HUES6 (cell line): ENCODE results near the gene C22orf42.

Experiments
- H3K27ac ChIP-seq: 2 replicates; pipeline ENCODE4 v1.7.0; 2013; ENCODE audit warnings: low read depth, mild to moderate bottlenecking, low read length, inconsistent platforms
- H3K27me3 ChIP-seq: 2 replicates; pipeline ENCODE4 v1.6.1; 2013; ENCODE audit warnings: low read length; ENCODE audit not compliant: control insufficient read depth, insufficient read depth
- H3K36me3 ChIP-seq: 2 replicates; pipeline ENCODE4 v1.6.1; 2013; ENCODE audit warnings: low read length; ENCODE audit not compliant: control insufficient read depth, insufficient read depth
- H3K4me1 ChIP-seq: 2 replicates; pipeline ENCODE4 v1.6.1; 2013; ENCODE audit warnings: low read length; ENCODE audit not compliant: control insufficient read depth, insufficient read depth
- H3K4me3 ChIP-seq: 2 replicates; pipeline ENCODE4 v1.5.1; 2013; ENCODE audit warnings: low read depth, low read length
- H3K9ac ChIP-seq: one replicate; pipeline ENCODE4 v1.6.1; 2013; ENCODE audit warnings: mild to moderate bottlenecking, low read length
- H3K9me3 ChIP-seq: 2 replicates; pipeline ENCODE4 v1.6.1; 2013; ENCODE audit warnings: low read depth, low read length; ENCODE audit not compliant: control insufficient read depth, insufficient read depth

The C22orf42 gene

GRCh38 chr22:32132126-32132525, 27.0 kb downstream of the C22orf42 start:
- H3K9me3 ChIP-seq, result no peaks in the 10 kb centered on the region
- no peaks in the 10 kb centered on the region for H3K27me3 ChIP-seq
- no peak overlapping the region for H3K4me3 ChIP-seq
- H3K4me1 ChIP-seq, result no peaks in the 10 kb centered on the region
- H3K36me3 ChIP-seq, result no peaks in the 10 kb centered on the region
- no peak overlapping the region for H3K27ac ChIP-seq
- no peak overlapping the region for H3K9ac ChIP-seq

DNA sequence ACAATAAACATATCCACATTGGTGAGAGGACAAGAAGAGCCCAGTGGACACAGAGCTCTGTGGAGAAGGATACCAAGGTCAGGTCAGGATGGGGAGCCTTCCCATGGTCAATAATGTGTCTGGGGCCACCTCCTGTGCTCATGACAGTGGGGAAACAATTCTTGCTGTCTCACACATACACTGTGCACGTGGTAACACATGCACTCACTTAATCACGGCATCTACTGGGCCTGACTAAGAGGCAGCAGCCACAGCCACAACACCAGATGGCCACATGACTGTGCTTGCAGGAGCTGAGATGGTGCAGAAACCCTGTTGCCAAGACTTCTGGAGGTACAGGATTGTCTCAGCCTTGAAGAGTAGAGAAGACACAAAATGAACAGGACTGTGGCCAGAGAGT, 28.6 kb downstream of the C22orf42 start:
- Histone ChIP-seq H3K36me3 (no peaks in the 10 kb centered on the region), H3K27me3 (no peaks in the 10 kb centered on the region), H3K4me1 (no peaks in the 10 kb centered on the region), H3K4me3 (no peak overlapping the region), H3K9me3 (no peaks in the 10 kb centered on the region), H3K9ac (no peak overlapping the region), H3K27ac (no peak overlapping the region)

- Histone ChIP-seq H3K9me3 (no peaks in the 10 kb centered on the region), H3K4me3 (no peak overlapping the region), H3K4me1 (no peaks in the 10 kb centered on the region), H3K27ac (no peak overlapping the region), H3K9ac (no peak overlapping the region), H3K36me3 (no peaks in the 10 kb centered on the region), H3K27me3 (no peaks in the 10 kb centered on the region)
These were observed 31.2 kb downstream of the C22orf42 start for GRCh38 chr22:32127904-32128303.

- no peaks in the 10 kb centered on the region for H3K4me1 ChIP-seq
- no peaks in the 10 kb centered on the region for H3K27me3 ChIP-seq
- no peaks in the 10 kb centered on the region for H3K36me3 ChIP-seq
- H3K27ac ChIP-seq, result no peak overlapping the region
- H3K9me3 ChIP-seq, result no peaks in the 10 kb centered on the region
- H3K9ac ChIP-seq, result no peak overlapping the region
- H3K4me3 ChIP-seq, result no peak overlapping the region
These were observed 35.4 kb downstream of the C22orf42 start for GRCh38 chr22:32123657-32124056.

- no peak overlapping the region for H3K4me3 ChIP-seq
- no peak overlapping the region for H3K9ac ChIP-seq
- H3K36me3 ChIP-seq, result no peaks in the 10 kb centered on the region
- no peaks in the 10 kb centered on the region for H3K9me3 ChIP-seq
- H3K27me3 ChIP-seq, result no peaks in the 10 kb centered on the region
- no peak overlapping the region for H3K27ac ChIP-seq
- no peaks in the 10 kb centered on the region for H3K4me1 ChIP-seq
These were observed 36.2 kb downstream of the C22orf42 start for GRCh38 chr22:32122899-32123298.

- no peak overlapping the region for H3K4me3 ChIP-seq
- H3K27ac ChIP-seq, result no peak overlapping the region
These were observed 38.5 kb downstream of the C22orf42 start for GRCh38 chr22:32120603-32121002.

GRCh38 chr22:32119568-32120235, 39.4 kb downstream of the C22orf42 start:
- no peak overlapping the region for H3K27ac ChIP-seq
- H3K4me1 ChIP-seq, result no peaks in the 10 kb centered on the region
- H3K9ac ChIP-seq, result no peak overlapping the region
- H3K36me3 ChIP-seq, result no peaks in the 10 kb centered on the region
- no peak overlapping the region for H3K4me3 ChIP-seq
- H3K27me3 ChIP-seq, result peaks cover 9% of the 10 kb centered on the region; the same call in 1 of the 2 replicates
- H3K9me3 ChIP-seq, result no peaks in the 10 kb centered on the region

More at GRCh38 chr22:32120603-32121002, 38.5 kb downstream of the C22orf42 start:
- no peaks in the 10 kb centered on the region for H3K4me1 ChIP-seq
- 0 out of 2 replicates have a peak, but pooled peaks cover 4% of the 10 kb centered on the region for H3K27me3 ChIP-seq
- H3K36me3 ChIP-seq, result no peaks in the 10 kb centered on the region
- H3K9ac ChIP-seq, result no peak overlapping the region
- no peaks in the 10 kb centered on the region for H3K9me3 ChIP-seq

DNA sequence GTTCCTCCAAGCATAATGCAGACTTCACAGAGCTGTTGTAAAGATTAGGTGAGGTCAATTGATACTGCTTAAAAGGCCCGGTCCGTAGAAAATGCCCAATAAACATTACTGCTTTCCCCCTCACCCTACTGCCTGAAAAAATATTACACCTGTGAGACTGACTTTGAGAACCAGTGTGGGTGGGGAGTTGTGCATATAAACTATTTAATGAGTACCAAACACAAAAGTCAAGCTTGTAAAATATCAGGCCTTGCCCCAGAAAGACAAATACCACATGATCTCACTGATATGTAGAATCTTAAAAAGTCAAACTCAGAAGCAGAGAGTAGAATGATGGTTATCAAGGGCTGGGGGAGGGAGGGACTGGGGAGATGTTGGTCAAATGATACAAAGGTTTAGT, 46.7 kb downstream of the C22orf42 start:
- H3K27me3 ChIP-seq, result peaks cover 31% of the 10 kb centered on the region
- no peak overlapping the region for H3K27ac ChIP-seq
- H3K9me3 ChIP-seq, result no peaks in the 10 kb centered on the region
- no peaks in the 10 kb centered on the region for H3K4me1 ChIP-seq
- no peak overlapping the region for H3K9ac ChIP-seq
- no peak overlapping the region for H3K4me3 ChIP-seq
- no peaks in the 10 kb centered on the region for H3K36me3 ChIP-seq

GRCh38 chr22:32106930-32107329, 52.2 kb downstream of the C22orf42 start:
- Histone ChIP-seq H3K9me3 (no peaks in the 10 kb centered on the region), H3K4me1 (no peaks in the 10 kb centered on the region), H3K4me3 (no peak overlapping the region)

DNA sequence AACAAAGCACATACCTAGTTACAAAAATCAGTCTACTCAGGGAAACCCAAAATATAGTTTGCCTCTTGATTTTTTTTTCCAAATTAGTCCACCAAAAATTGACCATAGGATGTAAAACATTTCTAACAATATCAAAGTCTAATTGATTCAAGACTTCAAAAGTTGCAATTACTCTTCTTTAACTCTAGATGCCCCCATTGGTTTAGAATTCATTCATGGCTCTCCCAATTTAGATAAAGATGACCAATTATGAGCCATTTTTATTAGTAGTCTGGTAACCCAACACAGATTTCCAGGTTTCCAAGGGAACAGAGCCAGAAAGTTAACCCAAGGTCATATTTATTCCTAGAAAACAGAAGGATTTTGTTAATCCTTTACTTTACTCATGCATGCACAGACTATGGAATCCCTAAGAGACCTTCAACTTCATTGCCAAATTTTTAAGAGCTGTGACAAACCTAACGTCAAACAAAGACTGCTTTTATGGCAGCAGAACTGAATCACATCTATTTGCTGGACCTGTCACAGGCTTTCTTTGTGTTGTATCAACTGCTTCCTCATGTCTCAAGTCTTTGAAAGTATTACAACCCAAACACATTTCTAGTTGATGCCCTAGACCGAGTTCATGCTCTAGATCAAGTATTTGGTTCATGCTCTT, 55.3 kb downstream of the C22orf42 start:
- Histone ChIP-seq H3K36me3 (no peaks in the 10 kb centered on the region), H3K4me3 (no peak overlapping the region), H3K4me1 (no peaks in the 10 kb centered on the region), H3K9me3 (no peaks in the 10 kb centered on the region), H3K27ac (no peak overlapping the region), H3K27me3 (peaks cover 23% of the 10 kb centered on the region), H3K9ac (no peak overlapping the region)

More at GRCh38 chr22:32106930-32107329, 52.2 kb downstream of the C22orf42 start:
- no peaks in the 10 kb centered on the region for H3K36me3 ChIP-seq
- H3K27ac ChIP-seq, result no peak overlapping the region
- H3K9ac ChIP-seq, result no peak overlapping the region
- H3K27me3 ChIP-seq, result peaks cover 21% of the 10 kb centered on the region

DNA sequence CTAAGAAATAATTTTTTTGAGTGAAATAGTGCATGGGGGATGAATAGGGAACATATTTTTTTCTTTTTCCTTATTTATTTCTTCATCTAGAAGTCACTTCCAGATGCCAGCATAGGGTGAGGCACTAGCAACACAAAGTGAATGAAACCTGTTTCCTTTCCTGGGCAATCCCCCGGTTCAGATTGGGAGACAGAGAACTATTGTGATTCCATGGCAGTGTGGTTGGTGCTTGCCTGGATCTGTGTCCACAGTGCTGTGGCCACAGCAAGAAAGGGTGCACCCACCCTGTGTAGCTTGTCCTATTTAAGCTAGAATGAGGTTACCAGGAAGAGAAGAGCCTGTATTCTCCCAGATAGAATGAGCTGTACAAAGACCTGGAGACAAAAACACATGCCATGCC, 58.4 kb downstream of the C22orf42 start:
- Histone ChIP-seq H3K36me3 (no peaks in the 10 kb centered on the region), H3K27ac (no peak overlapping the region), H3K9me3 (no peaks in the 10 kb centered on the region), H3K27me3 (peaks cover 27% of the 10 kb centered on the region), H3K9ac (no peak overlapping the region), H3K4me3 (no peak overlapping the region), H3K4me1 (no peaks in the 10 kb centered on the region)
